Karpas-422 (cell line): Measurements from ENCODE around the gene GNAQ. TPM values are rescaled to one million over a fixed set of nuclear protein-coding genes. Genes with fewer than 3 reads are reported as not detected.
"Not testable (repeated sequence)": the region's sequence is repeated elsewhere in the genome, so short reads cannot be mapped to it uniquely, and the experiment has no call there.

Experiments
- DNase-seq: peaks from one replicate; pipeline ENCODE4 v3.0.0-alpha.2; 2015
- H2AFZ ChIP-seq: fragments of 200-600 bp; sonication (generic); 2 replicates; pipeline ENCODE4 v1.6.1; 2014; ENCODE audit warnings: antibody characterized with exemption, low read length, mixed read lengths
- H3K27ac ChIP-seq: fragments of 200-600 bp; sonication (generic); 2 replicates; pipeline ENCODE4 v1.5.1; 2014; ENCODE audit warnings: mild to moderate bottlenecking, low read length, moderate library complexity
- H3K27me3 ChIP-seq: fragments of 200-600 bp; sonication (generic); 2 replicates; pipeline ENCODE4 v1.6.1; 2014; ENCODE audit warnings: low read length, mixed read lengths
- H3K36me3 ChIP-seq: fragments of 200-600 bp; sonication (generic); 2 replicates; pipeline ENCODE4 v1.6.1; 2014; ENCODE audit warnings: low read length, mixed read lengths; ENCODE audit not compliant: insufficient read depth
- H3K4me1 ChIP-seq: fragments of 200-600 bp; sonication (generic); 2 replicates; pipeline ENCODE4 v1.6.1; 2014; ENCODE audit warnings: mild to moderate bottlenecking, low read length, mixed read lengths
- H3K4me2 ChIP-seq: fragments of 200-600 bp; sonication (generic); 2 replicates; pipeline ENCODE4 v1.6.1; 2014; ENCODE audit warnings: low read length, low read depth, mild to moderate bottlenecking; ENCODE audit not compliant: poor library complexity, severe bottlenecking
- H3K4me3 ChIP-seq: fragments of 200-600 bp; sonication (generic); 2 replicates; pipeline ENCODE4 v1.5.1; 2014; ENCODE audit warnings: mild to moderate bottlenecking, antibody characterized with exemption, low read length, mixed read lengths
- H3K79me2 ChIP-seq: fragments of 200-600 bp; sonication (generic); 2 replicates; pipeline ENCODE4 v1.6.1; 2014; ENCODE audit warnings: mild to moderate bottlenecking, low read length, mixed read lengths
- H3K9ac ChIP-seq: fragments of 200-600 bp; sonication (generic); 2 replicates; pipeline ENCODE4 v1.6.0; 2014; ENCODE audit warnings: low read length
- H3K9me2 ChIP-seq: fragments of 200-600 bp; sonication (generic), shearing (Covaris generic); replicated peaks from 2 replicates; pipeline ENCODE4 v1.6.0; 2014; ENCODE audit warnings: mild to moderate bottlenecking, low read length, moderate library complexity; ENCODE audit not compliant: insufficient read depth
- H3K9me3 ChIP-seq: fragments of 300-700, 200-600 bp; sonication (generic); 2 replicates; pipeline ENCODE4 v1.6.1; 2014; ENCODE audit warnings: low read length, mixed read lengths
- H4K20me1 ChIP-seq: fragments of 200-600 bp; sonication (generic); 2 replicates; pipeline ENCODE4 v1.6.1; 2014; ENCODE audit warnings: mild to moderate bottlenecking, antibody characterized with exemption, low read length, low read depth; ENCODE audit not compliant: insufficient read depth
- total RNA-seq: library from RNA; depleted of rRNA; stranded (reverse); fragments of >200 nt; shearing (Covaris generic); gene quantifications from 2 replicates; pipeline ENCODE4 v1.2.3, GENCODE V29; 2014; ENCODE audit warnings: low replicate concordance

Gene GNAQ
- total RNA-seq, 1 experiment from 2014 or later = not detected

DNA sequence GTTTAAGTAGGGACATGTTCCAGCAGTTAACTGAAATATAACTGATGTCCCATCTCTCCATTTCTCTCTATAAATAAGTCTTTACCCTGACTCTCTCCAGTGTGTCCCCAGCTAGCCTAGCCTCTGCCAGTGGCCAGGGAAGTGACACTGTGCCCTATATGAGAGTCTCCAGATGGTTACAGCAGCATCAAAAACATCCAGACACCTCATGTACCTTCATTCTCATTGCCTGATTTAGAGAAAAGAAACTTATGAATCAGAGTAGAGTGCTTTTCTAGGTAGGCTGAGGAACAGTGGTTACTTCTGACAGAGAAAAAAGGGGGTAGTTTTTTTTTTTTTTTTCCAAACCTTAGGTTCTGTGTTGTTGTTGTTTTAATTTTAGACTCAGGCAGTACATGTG is 148.5 kb downstream of the GNAQ start:
- Histone ChIP-seq H3K4me2 (no peak overlapping the region), H3K4me1 (no peaks in the 10 kb centered on the region), H3K79me2 (no peaks in the 10 kb centered on the region), H3K27ac (no peak overlapping the region), H4K20me1 (no peaks in the 10 kb centered on the region), H3K9ac (no peak overlapping the region), H3K9me3 (no peaks in the 10 kb centered on the region), H3K9me2 (no peaks in the 10 kb centered on the region), H3K4me3 (no peak overlapping the region), H2AFZ (no peak overlapping the region), H3K36me3 (no peaks in the 10 kb centered on the region), H3K27me3 (no peaks in the 10 kb centered on the region)
- no peak for DNase-seq

GRCh38 chr9:77882294-77882693 is 149.3 kb downstream of the GNAQ start:
- DNase-seq = no peak
- H2AFZ ChIP-seq = no peak overlapping the region
- H3K4me2 ChIP-seq = no peak overlapping the region
- no peaks in the 10 kb centered on the region for H3K9me3 ChIP-seq
- H4K20me1 ChIP-seq = no peaks in the 10 kb centered on the region
- no peaks in the 10 kb centered on the region for H3K27me3 ChIP-seq
- H3K36me3 ChIP-seq = no peaks in the 10 kb centered on the region
- no peaks in the 10 kb centered on the region for H3K4me1 ChIP-seq
- H3K9ac ChIP-seq = no peak overlapping the region
- no peak overlapping the region for H3K27ac ChIP-seq
- no peaks in the 10 kb centered on the region for H3K79me2 ChIP-seq
- H3K9me2 ChIP-seq = no peaks in the 10 kb centered on the region
- H3K4me3 ChIP-seq = no peak overlapping the region

DNA sequence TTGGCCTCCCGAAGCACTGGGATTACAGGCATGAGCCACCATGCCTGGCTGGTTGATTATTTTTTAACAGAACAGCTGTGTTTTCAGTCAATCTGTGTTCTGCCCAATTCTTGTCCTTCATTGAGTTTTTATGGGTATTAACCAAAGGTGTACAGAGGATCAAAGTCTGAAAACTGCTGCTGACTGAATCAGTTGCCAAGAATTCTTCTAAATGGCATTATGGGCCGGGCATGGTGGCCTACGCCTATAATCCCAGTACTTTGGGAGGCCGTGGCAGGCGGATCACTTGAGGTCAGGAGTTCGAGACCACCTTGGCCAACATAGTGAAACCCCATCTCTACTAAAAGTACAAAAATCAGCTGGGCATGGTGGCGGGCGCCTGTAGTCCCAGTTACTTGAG is 150.0 kb downstream of the GNAQ start:
- not testable (repeated sequence) for H4K20me1 ChIP-seq, H3K27me3 ChIP-seq, H2AFZ ChIP-seq, H3K9me3 ChIP-seq, H3K9me2 ChIP-seq, H3K79me2 ChIP-seq, H3K27ac ChIP-seq, H3K4me3 ChIP-seq, H3K4me1 ChIP-seq, DNase-seq, H3K9ac ChIP-seq, H3K4me2 ChIP-seq, H3K36me3 ChIP-seq

DNA sequence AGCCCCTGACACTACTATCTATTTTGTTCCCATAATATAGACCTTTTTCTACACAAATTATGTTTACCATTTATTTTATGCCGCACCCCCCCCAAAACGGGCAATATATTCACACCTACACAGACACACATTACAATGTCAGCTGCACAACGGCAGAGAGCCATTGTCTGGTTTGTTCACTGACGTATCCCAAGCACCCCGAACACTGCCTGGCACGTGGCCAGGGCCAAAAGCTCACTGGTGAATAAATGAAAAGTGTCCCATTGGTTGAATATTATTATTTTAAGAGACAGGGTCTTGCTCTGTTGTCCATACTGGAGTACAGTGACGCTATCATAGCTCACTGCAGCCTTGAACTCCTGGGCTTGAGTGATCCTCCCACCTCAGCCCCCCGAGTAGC is 150.5 kb downstream of the GNAQ start:
- Histone ChIP-seq H3K4me1 (no peaks in the 10 kb centered on the region), H4K20me1 (no peaks in the 10 kb centered on the region), H3K79me2 (no peaks in the 10 kb centered on the region), H3K9me3 (no peaks in the 10 kb centered on the region), H2AFZ (no peak overlapping the region), H3K36me3 (no peaks in the 10 kb centered on the region), H3K4me2 (no peak overlapping the region), H3K9ac (no peak overlapping the region), H3K27me3 (no peaks in the 10 kb centered on the region), H3K4me3 (no peak overlapping the region), H3K27ac (no peak overlapping the region), H3K9me2 (no peaks in the 10 kb centered on the region)
- DNase-seq = no peak

- no peak overlapping the region for H3K9ac ChIP-seq
- DNase-seq = no peak
- no peak overlapping the region for H3K27ac ChIP-seq
- H4K20me1 ChIP-seq = no peaks in the 10 kb centered on the region
- H3K4me1 ChIP-seq = no peaks in the 10 kb centered on the region
- H3K4me2 ChIP-seq = no peak overlapping the region
- H3K27me3 ChIP-seq = no peaks in the 10 kb centered on the region
- H3K9me3 ChIP-seq = no peaks in the 10 kb centered on the region
- no peak overlapping the region for H2AFZ ChIP-seq
- H3K4me3 ChIP-seq = no peak overlapping the region
- no peaks in the 10 kb centered on the region for H3K79me2 ChIP-seq
- H3K36me3 ChIP-seq = no peaks in the 10 kb centered on the region
- H3K9me2 ChIP-seq = no peaks in the 10 kb centered on the region
These were observed 152.1 kb downstream of the GNAQ start for GRCh38 chr9:77879437-77879943.

GRCh38 chr9:77878793-77879192 is 152.8 kb downstream of the GNAQ start:
- not testable (repeated sequence) for H3K9ac ChIP-seq, H3K27me3 ChIP-seq, H3K79me2 ChIP-seq, H3K27ac ChIP-seq, H3K36me3 ChIP-seq, H3K4me3 ChIP-seq, H3K9me2 ChIP-seq, DNase-seq, H3K4me2 ChIP-seq, H2AFZ ChIP-seq, H4K20me1 ChIP-seq, H3K9me3 ChIP-seq, H3K4me1 ChIP-seq

DNA sequence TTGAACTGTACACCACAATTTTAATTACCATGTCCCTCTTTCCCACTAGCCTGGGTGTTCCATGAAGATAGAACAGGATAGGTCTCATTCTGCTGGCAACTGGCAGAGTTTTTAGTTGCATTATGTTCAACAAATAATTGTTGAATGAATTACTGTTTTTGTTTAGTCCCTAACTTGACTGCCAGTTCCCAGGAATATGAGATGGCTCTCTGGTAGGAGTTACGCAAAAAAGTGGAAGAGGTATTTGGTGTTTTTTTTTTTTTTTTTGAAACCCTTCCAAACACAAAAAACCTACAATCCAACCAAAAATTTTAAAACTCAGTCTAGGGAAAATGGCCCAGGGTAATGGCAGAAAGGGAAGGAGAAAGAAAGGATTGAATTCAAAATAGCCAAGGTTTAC is 153.6 kb downstream of the GNAQ start:
- no peak for DNase-seq
- H3K36me3 ChIP-seq = no peaks in the 10 kb centered on the region
- no peak overlapping the region for H2AFZ ChIP-seq
- no peak overlapping the region for H3K9ac ChIP-seq
- no peaks in the 10 kb centered on the region for H3K4me1 ChIP-seq
- H3K27ac ChIP-seq = no peak overlapping the region
- H3K9me3 ChIP-seq = no peaks in the 10 kb centered on the region
- H3K4me3 ChIP-seq = no peak overlapping the region
- H3K27me3 ChIP-seq = no peaks in the 10 kb centered on the region
- no peak overlapping the region for H3K4me2 ChIP-seq
- no peaks in the 10 kb centered on the region for H3K79me2 ChIP-seq
- H3K9me2 ChIP-seq = no peaks in the 10 kb centered on the region
- H4K20me1 ChIP-seq = no peaks in the 10 kb centered on the region

DNA sequence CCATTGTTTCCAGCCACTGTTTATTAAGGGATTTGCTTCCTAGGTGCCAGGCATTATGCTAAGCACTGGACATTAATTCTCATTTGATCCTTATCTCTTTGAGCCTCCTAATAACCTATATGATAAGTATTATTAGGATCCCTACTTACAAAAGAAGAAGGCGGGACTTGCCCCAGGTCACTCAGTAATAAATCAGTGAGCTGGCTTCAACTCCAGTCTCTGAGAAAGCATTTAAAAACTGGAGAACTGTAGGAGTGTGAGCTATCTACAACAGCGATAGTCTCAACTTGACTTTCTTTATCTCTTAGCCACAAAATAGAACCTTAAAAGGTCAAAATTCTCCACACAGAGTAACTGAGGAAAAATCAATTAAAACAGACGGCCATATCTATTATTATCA is 155.0 kb downstream of the GNAQ start:
- no peak overlapping the region for H2AFZ ChIP-seq
- no peaks in the 10 kb centered on the region for H3K27me3 ChIP-seq
- H3K4me2 ChIP-seq = no peak overlapping the region
- H3K27ac ChIP-seq = no peak overlapping the region
- no peaks in the 10 kb centered on the region for H3K36me3 ChIP-seq
- no peaks in the 10 kb centered on the region for H3K9me3 ChIP-seq
- no peaks in the 10 kb centered on the region for H3K4me1 ChIP-seq
- no peak overlapping the region for H3K9ac ChIP-seq
- no peak for DNase-seq
- no peaks in the 10 kb centered on the region for H4K20me1 ChIP-seq
- no peaks in the 10 kb centered on the region for H3K9me2 ChIP-seq
- no peaks in the 10 kb centered on the region for H3K79me2 ChIP-seq
- H3K4me3 ChIP-seq = no peak overlapping the region

- Histone ChIP-seq H3K4me2 (no peak overlapping the region), H2AFZ (no peak overlapping the region), H3K4me1 (no peaks in the 10 kb centered on the region), H3K27me3 (no peaks in the 10 kb centered on the region), H3K27ac (no peak overlapping the region), H3K9me3 (no peaks in the 10 kb centered on the region), H3K9ac (no peak overlapping the region), H3K36me3 (no peaks in the 10 kb centered on the region), H3K9me2 (no peaks in the 10 kb centered on the region), H3K79me2 (no peaks in the 10 kb centered on the region), H3K4me3 (no peak overlapping the region), H4K20me1 (no peaks in the 10 kb centered on the region)
- no peak for DNase-seq
These were observed 155.5 kb downstream of the GNAQ start for GRCh38 chr9:77876091-77876490.
